Activated T-helper 9 cell treated with anti-CD3 and anti-CD28 coated beads, Interleukin-2, amount 50 U/mL, for 16 hours (primary cell): Measurements from ENCODE around the gene TPM4.

Source experiments
- DNase-seq: peaks from one replicate; pipeline ENCODE4 v3.0.0-alpha.2; 2020; ENCODE audit warnings: low read depth

The TPM4 gene

GRCh38 chr19:16041991-16042386, 34.3 kb upstream of the TPM4 start:
- DNase-seq: no peak

GRCh38 chr19:16042533-16043085, 33.7 kb upstream of the TPM4 start:
- no peak for DNase-seq

GRCh38 chr19:16043156-16043757, 33.0 kb upstream of the TPM4 start:
- no peak for DNase-seq

GRCh38 chr19:16044746-16045145, 31.5 kb upstream of the TPM4 start:
- no peak for DNase-seq

GRCh38 chr19:16045171-16045570, 31.1 kb upstream of the TPM4 start:
- DNase-seq: no peak

GRCh38 chr19:16045893-16046292, 30.4 kb upstream of the TPM4 start:
- DNase-seq: no peak

GRCh38 chr19:16048583-16048982, 27.7 kb upstream of the TPM4 start:
- no peak for DNase-seq

GRCh38 chr19:16051254-16052025, 24.9 kb upstream of the TPM4 start:
- DNase-seq: no peak

GRCh38 chr19:16052353-16052752, 23.9 kb upstream of the TPM4 start:
- no peak for DNase-seq

- DNase-seq: no peak
Measured at GRCh38 chr19:16057062-16057461, 19.2 kb upstream of the TPM4 start.

- no peak for DNase-seq
Measured at GRCh38 chr19:16060294-16060693, 16.0 kb upstream of the TPM4 start.

GRCh38 chr19:16061943-16062342, 14.4 kb upstream of the TPM4 start:
- no peak for DNase-seq

GRCh38 chr19:16062789-16063188, 13.5 kb upstream of the TPM4 start:
- peak; percentile 61 for DNase-seq

- no peak for DNase-seq
Measured at GRCh38 chr19:16064209-16064889, 11.9 kb upstream of the TPM4 start.

GRCh38 chr19:16066611-16067104, 9.6 kb upstream of the TPM4 start:
- DNase-seq: no peak

GRCh38 chr19:16067205-16067938, 8.9 kb upstream of the TPM4 start:
- no peak for DNase-seq

- no peak for DNase-seq
Measured at GRCh38 chr19:16068696-16069259, 7.5 kb upstream of the TPM4 start.

- no peak for DNase-seq
Measured at GRCh38 chr19:16069813-16070365, 6.4 kb upstream of the TPM4 start.

- DNase-seq: peak; percentile 67
Measured at GRCh38 chr19:16070366-16070990, 5.8 kb upstream of the TPM4 start.

- DNase-seq: no peak
Measured at GRCh38 chr19:16071072-16071691, 5.1 kb upstream of the TPM4 start.
